OCI-LY3 (cell line): Measurements from ENCODE around the gene SNX25.

Source experiments
- H2AFZ ChIP-seq: fragments of 200-600, 300-600 bp; shearing (Covaris generic); 2 replicates; pipeline ENCODE4 v1.6.0; 2014; ENCODE audit warnings: antibody characterized with exemption, low read depth, low read length
- H3K27ac ChIP-seq: fragments of 200-600, 300-600 bp; sonication (generic); 2 replicates; pipeline ENCODE4 v1.5.1; 2014; ENCODE audit warnings: mild to moderate bottlenecking, low read length, moderate library complexity, mixed read lengths
- H3K27me3 ChIP-seq: fragments of 200-600, 300-600 bp; sonication (generic); 2 replicates; pipeline ENCODE4 v1.6.1; 2014; ENCODE audit warnings: low read depth, low read length, mixed read lengths
- H3K36me3 ChIP-seq: fragments of 200-600, 300-600 bp; sonication (generic); replicated peaks from 2 replicates; pipeline ENCODE3; 2014; ENCODE audit warnings: low read depth, low read length, mixed read lengths
- H3K4me1 ChIP-seq: fragments of 300-600, 200-600 bp; sonication (generic); 2 replicates; pipeline ENCODE4 v1.6.1; 2014; ENCODE audit warnings: low read length, mixed read lengths
- H3K4me2 ChIP-seq: fragments of 200-600, 300-600 bp; sonication (generic); 2 replicates; pipeline ENCODE4 v1.6.1; 2014; ENCODE audit warnings: low read length, mixed read lengths
- H3K4me3 ChIP-seq: fragments of 300-600, 200-600 bp; sonication (generic); 2 replicates; pipeline ENCODE4 v1.5.1; 2014; ENCODE audit warnings: antibody characterized with exemption, mild to moderate bottlenecking, low read length, moderate library complexity
- H3K79me2 ChIP-seq: fragments of 300-600, 200-600 bp; shearing (Covaris generic); 2 replicates; pipeline ENCODE4 v1.6.1; 2014; ENCODE audit warnings: mild to moderate bottlenecking, low read length, mixed read lengths
- H3K9ac ChIP-seq: fragments of 300-600, 200-600 bp; shearing (Covaris generic); 2 replicates; pipeline ENCODE4 v1.6.0; 2014; ENCODE audit warnings: mild to moderate bottlenecking, low read length, moderate library complexity
- H3K9me3 ChIP-seq: fragments of 200-600, 300-600 bp; shearing (Covaris generic); 2 replicates; pipeline ENCODE4 v1.6.1; 2014; ENCODE audit warnings: low read length, mixed read lengths; ENCODE audit not compliant: insufficient read depth
- H4K20me1 ChIP-seq: fragments of 200-600, 300-600 bp; sonication (generic); 2 replicates; pipeline ENCODE4 v1.6.1; 2016; ENCODE audit warnings: low read length, mixed read lengths; ENCODE audit not compliant: insufficient read depth
- CTCF ChIP-seq: fragments of 200-600, 300-600 bp; sonication (generic); IDR thresholded peaks from 2 replicates; pipeline ENCODE4 v1.5.1; 2014; ENCODE audit warnings: antibody characterized with exemption, low read length, low read depth
- EZH2phosphoT487 ChIP-seq: fragments of 200-600 bp; shearing (Covaris generic); IDR thresholded peaks from 2 replicates; pipeline ENCODE4 v1.6.1; 2018; ENCODE audit warnings: antibody characterized with exemption, mixed run types, low read depth

Gene SNX25

DNA sequence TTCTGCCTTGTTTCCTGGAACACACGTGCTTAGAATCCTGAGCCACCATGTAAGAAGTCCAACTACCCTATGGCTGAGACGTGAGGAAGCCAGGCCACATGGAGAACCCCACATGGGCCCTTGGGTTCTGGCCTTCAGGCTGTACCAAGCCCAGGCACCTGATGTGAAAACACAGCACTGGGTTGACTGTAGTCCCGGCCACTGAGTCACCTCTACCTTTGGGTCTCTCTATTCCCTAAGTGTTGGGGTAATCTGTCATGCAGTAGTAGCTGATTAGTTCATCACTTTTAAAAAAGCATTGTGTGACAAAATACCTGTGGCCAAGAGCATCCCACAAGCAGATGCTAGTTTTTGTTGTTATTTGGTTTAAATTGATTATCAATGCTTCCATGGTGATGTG is 29.9 kb upstream of the SNX25 start:
- TF ChIP-seq EZH2phosphoT487 (no peak), CTCF (no peak)
- no peaks in the 10 kb centered on the region for H3K9me3 ChIP-seq
- H3K4me2 ChIP-seq, result no peak overlapping the region
- H3K79me2 ChIP-seq, result peaks cover 20% of the 10 kb centered on the region
- H3K4me3 ChIP-seq, result no peak overlapping the region
- H3K9ac ChIP-seq, result no peak overlapping the region
- H3K27ac ChIP-seq, result no peak overlapping the region
- H3K4me1 ChIP-seq, result peaks cover 3% of the 10 kb centered on the region; the same call in 1 of the 2 replicates
- H3K27me3 ChIP-seq, result no peaks in the 10 kb centered on the region
- H3K36me3 ChIP-seq, result no peaks in the 10 kb centered on the region
- no peak overlapping the region for H2AFZ ChIP-seq
- H4K20me1 ChIP-seq, result peaks cover 5% of the 10 kb centered on the region; the same call in 1 of the 2 replicates

GRCh38 chr4:185182239-185182638 is 27.2 kb upstream of the SNX25 start:
- Histone ChIP-seq H3K4me1 (peaks cover 11% of the 10 kb centered on the region; the same call in 1 of the 2 replicates), H2AFZ (no peak overlapping the region), H3K4me3 (no peak overlapping the region), H4K20me1 (peaks cover 5% of the 10 kb centered on the region; the same call in 1 of the 2 replicates), H3K27me3 (no peaks in the 10 kb centered on the region), H3K9ac (no peak overlapping the region), H3K4me2 (no peak overlapping the region), H3K79me2 (peaks cover 39% of the 10 kb centered on the region), H3K27ac (no peak overlapping the region), H3K9me3 (no peaks in the 10 kb centered on the region), H3K36me3 (no peaks in the 10 kb centered on the region)
- TF ChIP-seq EZH2phosphoT487 (no peak), CTCF (no peak)

DNA sequence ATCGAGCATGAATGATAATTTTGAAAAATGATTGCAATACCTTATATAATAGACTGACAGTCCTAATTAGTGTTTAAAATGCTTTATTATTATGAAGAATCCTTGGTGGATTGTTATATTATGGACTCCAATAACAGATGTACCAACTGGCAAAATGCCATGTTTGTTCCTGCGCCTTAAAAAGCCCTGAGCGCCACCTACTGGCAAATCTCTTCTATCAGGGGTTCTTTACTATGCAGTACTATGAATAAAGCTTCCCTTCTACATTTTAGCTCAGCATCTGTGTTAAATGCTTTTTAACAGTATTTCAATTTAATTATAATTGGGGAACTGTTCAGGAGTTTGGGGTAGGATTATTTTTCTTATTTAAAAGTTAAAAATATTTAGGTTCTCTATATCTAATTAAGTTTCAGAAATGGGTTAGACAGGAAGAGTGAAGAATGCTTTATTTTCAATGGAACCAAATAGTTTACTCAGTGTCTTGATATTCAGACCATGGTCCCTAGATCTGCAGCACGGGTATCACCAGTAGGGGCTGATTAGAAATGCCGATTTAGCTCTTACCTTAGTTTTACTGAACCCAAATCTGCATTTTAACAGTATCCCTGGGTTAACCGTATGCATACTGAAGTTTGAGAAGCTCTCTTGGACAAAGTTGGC is 25.6 kb upstream of the SNX25 start:
- no peak overlapping the region for H3K27ac ChIP-seq
- peaks cover 5% of the 10 kb centered on the region; the same call in 1 of the 2 replicates for H4K20me1 ChIP-seq
- H3K9me3 ChIP-seq, result no peaks in the 10 kb centered on the region
- H3K27me3 ChIP-seq, result no peaks in the 10 kb centered on the region
- no peak overlapping the region; the same call in 1 of the 2 replicates for H3K4me2 ChIP-seq
- no peak overlapping the region for H2AFZ ChIP-seq
- H3K79me2 ChIP-seq, result peaks cover 46% of the 10 kb centered on the region
- H3K36me3 ChIP-seq, result no peaks in the 10 kb centered on the region
- no peak for TF ChIP-seq EZH2phosphoT487
- TF ChIP-seq CTCF, result peak; percentile 54
- no peak overlapping the region for H3K9ac ChIP-seq
- H3K4me3 ChIP-seq, result no peak overlapping the region
- peaks cover 11% of the 10 kb centered on the region; the same call in 1 of the 2 replicates for H3K4me1 ChIP-seq

DNA sequence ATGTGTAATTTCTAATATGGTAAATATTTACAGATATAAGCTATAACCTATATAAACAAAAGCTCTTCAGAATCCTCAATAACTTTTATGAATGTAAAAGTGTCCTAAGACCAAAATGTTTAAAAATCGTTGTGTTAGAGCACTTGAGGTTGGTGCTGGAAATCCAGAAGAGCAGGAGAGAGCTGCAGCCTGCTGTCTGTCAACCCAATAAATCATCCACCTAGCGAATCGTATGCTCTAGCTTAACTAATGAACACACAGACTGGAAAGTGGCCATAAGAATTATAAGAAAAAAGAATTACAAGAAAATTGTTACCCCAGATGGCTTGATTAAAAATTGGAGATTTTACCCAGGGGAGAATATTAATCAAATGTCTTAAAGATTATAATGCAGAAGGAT is 22.6 kb upstream of the SNX25 start:
- no peak overlapping the region for H3K27ac ChIP-seq
- H4K20me1 ChIP-seq, result peaks cover 5% of the 10 kb centered on the region; the same call in 1 of the 2 replicates
- no peaks in the 10 kb centered on the region for H3K27me3 ChIP-seq
- H3K79me2 ChIP-seq, result peaks cover 57% of the 10 kb centered on the region
- no peaks in the 10 kb centered on the region for H3K36me3 ChIP-seq
- H3K4me1 ChIP-seq, result peaks cover 34% of the 10 kb centered on the region
- no peak for TF ChIP-seq CTCF
- TF ChIP-seq EZH2phosphoT487, result no peak
- no peak overlapping the region for H3K9ac ChIP-seq
- H3K4me2 ChIP-seq, result no peak overlapping the region
- no peak overlapping the region for H3K4me3 ChIP-seq
- H3K9me3 ChIP-seq, result no peaks in the 10 kb centered on the region
- H2AFZ ChIP-seq, result no peak overlapping the region
